Mesodermal cell (in vitro differentiated cells): ENCODE results near the gene ITGA8.

ENCODE experiments used
- H3K27ac ChIP-seq: 2 replicates; pipeline ENCODE4 v1.7.0; 2013; ENCODE audit warnings: mild to moderate bottlenecking, low read depth, low read length, moderate library complexity; ENCODE audit not compliant: severe bottlenecking
- H3K36me3 ChIP-seq: 2 replicates; pipeline ENCODE4 v1.7.1; 2013; ENCODE audit warnings: mild to moderate bottlenecking, low read length, moderate library complexity; ENCODE audit not compliant: control insufficient read depth, insufficient read depth
- H3K4me1 ChIP-seq: one replicate; pipeline ENCODE4 v1.7.1; 2013; ENCODE audit warnings: mild to moderate bottlenecking, low read length; ENCODE audit not compliant: insufficient read depth, control insufficient read depth, poor library complexity, severe bottlenecking
- H3K4me3 ChIP-seq: 2 replicates; pipeline ENCODE4 v1.7.0; 2013; ENCODE audit warnings: low read length, control low read depth, mild to moderate bottlenecking; ENCODE audit not compliant: insufficient read depth, poor library complexity, severe bottlenecking; ENCODE audit errors: extremely low read depth
- H3K9me3 ChIP-seq: 2 replicates; pipeline ENCODE4 v1.7.1; 2013; ENCODE audit warnings: mild to moderate bottlenecking, low read length, moderate library complexity; ENCODE audit not compliant: control insufficient read depth
- WGBS, 2 experiments: methylation state at CpG; one replicate each; pipeline ENCODE4 v1.1.5; 2013; ENCODE audit warnings: missing lambda C conversion rate in 2 of 2; ENCODE audit not compliant: insufficient coverage in 2 of 2; 5-methylcytosine and 5-hydroxymethylcytosine counted together

The ITGA8 gene

GRCh38 chr10:15681076-15681475, 38.6 kb downstream of the ITGA8 start:
- WGBS, 2 experiments: 100% methylated on average over 2 of the region's 4 CpGs
- no peaks in the 10 kb centered on the region for H3K36me3 ChIP-seq
- no peaks in the 10 kb centered on the region for H3K4me1 ChIP-seq
- no peaks in the 10 kb centered on the region for H3K9me3 ChIP-seq
- no peak overlapping the region for H3K27ac ChIP-seq
- no peak overlapping the region for H3K4me3 ChIP-seq

GRCh38 chr10:15678851-15679250, 40.9 kb downstream of the ITGA8 start:
- Histone ChIP-seq H3K27ac (no peak overlapping the region), H3K9me3 (no peaks in the 10 kb centered on the region), H3K4me1 (no peaks in the 10 kb centered on the region), H3K4me3 (no peak overlapping the region), H3K36me3 (no peaks in the 10 kb centered on the region)
- WGBS, 2 experiments: 100% methylated on average over 2 of the region's 3 CpGs; no CpG with 5 or more reads in 1 of the 2 experiments

DNA sequence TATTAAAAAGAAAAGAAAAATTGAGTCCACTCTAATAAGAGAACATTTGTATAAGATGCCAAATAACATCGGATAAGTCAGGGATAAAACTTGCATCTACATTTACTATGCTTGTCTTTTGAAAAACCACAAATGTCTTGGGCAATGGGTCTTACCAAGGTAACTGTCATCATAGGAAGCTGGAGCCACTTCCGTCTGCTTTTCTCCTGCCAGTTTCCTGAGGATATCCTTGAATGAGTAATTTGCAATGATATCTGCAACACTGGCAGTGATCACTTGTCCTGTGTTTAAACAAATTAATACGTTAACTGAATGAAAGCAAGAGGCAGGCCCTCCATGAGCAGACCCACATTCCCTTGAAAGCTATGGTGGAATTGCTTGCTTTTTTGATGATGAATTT, 47.3 kb downstream of the ITGA8 start:
- Histone ChIP-seq H3K9me3 (no peaks in the 10 kb centered on the region), H3K27ac (no peak overlapping the region), H3K4me1 (no peaks in the 10 kb centered on the region), H3K36me3 (no peaks in the 10 kb centered on the region), H3K4me3 (no peak overlapping the region)
- 95 to 100% methylated on average over 1 to 3 of the region's 3 CpGs for WGBS, 2 experiments

DNA sequence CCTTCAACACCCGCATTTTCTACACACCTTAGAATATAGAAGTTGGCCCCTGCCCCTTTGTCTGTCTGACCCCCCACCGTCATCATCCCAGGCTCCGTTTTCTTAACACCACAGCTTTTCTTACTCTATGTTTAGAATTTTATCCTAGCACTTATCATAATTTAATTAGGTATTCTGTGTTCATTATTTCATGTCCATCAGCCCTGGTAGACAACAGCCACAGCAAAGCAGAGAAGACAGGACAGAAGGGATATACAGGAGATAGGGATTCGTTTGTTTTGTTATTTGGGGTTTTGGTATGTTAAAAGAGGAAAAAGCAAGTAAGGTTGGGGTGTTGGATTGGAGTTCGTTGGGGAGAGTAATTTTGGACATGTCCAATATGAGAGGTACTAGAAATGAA, 48.8 kb downstream of the ITGA8 start:
- WGBS, 2 experiments: 83 to 91% methylated on average over 1 to 3 of the region's 5 CpGs

DNA sequence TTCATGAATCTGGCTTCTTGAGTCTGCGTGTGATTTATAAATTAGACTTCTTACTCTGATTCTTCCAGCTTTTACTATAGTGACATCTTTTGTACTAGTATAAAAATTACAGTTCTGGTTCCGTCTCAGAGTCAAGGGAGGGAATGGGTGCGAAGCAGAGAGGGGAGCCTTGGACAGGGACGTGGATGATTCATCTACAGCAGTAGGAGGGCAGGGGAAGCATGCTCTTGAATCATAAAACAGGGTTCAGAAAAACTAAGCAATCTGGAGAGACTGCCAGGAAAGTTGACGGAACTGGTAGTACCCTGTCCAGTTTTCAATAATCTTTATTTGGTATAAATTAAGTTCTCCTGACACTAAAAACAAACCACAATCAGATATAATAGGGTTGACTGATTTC, 58.1 kb downstream of the ITGA8 start:
- no peaks in the 10 kb centered on the region for H3K9me3 ChIP-seq
- no peaks in the 10 kb centered on the region for H3K4me1 ChIP-seq
- H3K4me3 ChIP-seq: no peak overlapping the region
- WGBS, 2 experiments: 86 to 87% methylated on average over 3 to 4 of the region's 5 CpGs
- H3K36me3 ChIP-seq: no peaks in the 10 kb centered on the region
- no peak overlapping the region for H3K27ac ChIP-seq

More for the DNA sequence above, 48.8 kb downstream of the ITGA8 start:
- Histone ChIP-seq H3K27ac (no peak overlapping the region), H3K4me1 (no peaks in the 10 kb centered on the region), H3K9me3 (no peaks in the 10 kb centered on the region), H3K36me3 (no peaks in the 10 kb centered on the region), H3K4me3 (no peak overlapping the region)

DNA sequence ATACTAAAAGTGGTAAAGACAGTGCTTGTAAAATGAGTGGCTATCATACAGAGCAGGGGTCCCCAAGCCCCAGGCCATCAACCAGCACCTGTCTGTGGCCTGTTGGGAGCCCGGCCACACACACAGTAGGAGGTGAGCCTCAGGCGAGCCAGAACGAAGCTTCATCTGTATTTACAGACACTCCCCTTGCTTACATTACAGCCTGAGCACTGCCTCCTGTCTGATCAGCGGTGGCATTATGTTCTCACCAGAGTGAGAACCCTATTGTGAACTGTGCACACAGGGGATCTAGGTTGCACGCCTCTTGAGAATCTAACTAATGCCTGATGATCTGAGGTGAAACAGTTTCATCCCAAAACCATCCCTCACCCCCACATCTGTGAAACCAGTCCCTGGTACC, 58.7 kb downstream of the ITGA8 start:
- Histone ChIP-seq H3K36me3 (no peaks in the 10 kb centered on the region), H3K4me1 (no peaks in the 10 kb centered on the region), H3K4me3 (no peak overlapping the region), H3K27ac (no peak overlapping the region), H3K9me3 (no peaks in the 10 kb centered on the region)
- 62 to 65% methylated on average over 4 of the region's 5 CpGs for WGBS, 2 experiments

DNA sequence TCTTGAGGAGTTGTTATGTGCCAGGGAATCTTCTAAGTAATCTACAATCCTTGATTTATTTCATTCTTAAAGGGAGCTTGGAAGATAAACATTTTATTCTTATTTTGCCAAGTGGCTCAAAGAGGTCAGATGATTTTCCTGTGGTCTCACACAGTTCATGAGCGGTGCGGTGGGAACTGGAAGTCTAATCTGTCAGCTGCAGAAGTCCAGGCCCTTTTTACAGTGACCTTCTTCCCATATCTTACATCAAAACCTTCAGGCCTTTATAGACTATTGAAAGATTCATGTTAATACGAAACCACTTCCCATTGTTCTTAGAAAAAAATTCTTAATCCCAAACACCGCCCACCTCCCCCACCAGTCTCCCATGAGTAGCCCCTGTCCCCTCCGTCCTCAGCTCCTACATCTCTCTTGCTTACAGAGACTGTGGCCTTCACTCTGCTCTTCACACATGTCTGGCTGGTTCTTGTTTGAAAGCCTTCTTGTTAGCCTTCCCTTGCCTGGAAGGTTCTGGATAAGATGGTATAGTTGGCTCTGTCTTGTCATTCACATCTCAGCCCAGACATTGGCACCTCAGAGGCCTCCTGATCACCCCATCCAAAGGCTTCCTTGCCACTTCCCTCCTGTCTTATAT, 61.5 kb downstream of the ITGA8 start:
- H3K36me3 ChIP-seq: no peaks in the 10 kb centered on the region
- no peak overlapping the region for H3K27ac ChIP-seq
- H3K9me3 ChIP-seq: no peaks in the 10 kb centered on the region
- WGBS, 2 experiments: 71 to 77% methylated on average over 5 of the region's 5 CpGs
- no peaks in the 10 kb centered on the region for H3K4me1 ChIP-seq
- H3K4me3 ChIP-seq: no peak overlapping the region

GRCh38 chr10:15652757-15653156, 67.0 kb downstream of the ITGA8 start:
- no peaks in the 10 kb centered on the region for H3K9me3 ChIP-seq
- H3K4me3 ChIP-seq: no peak overlapping the region
- H3K36me3 ChIP-seq: no peaks in the 10 kb centered on the region
- no peak overlapping the region for H3K27ac ChIP-seq
- no peaks in the 10 kb centered on the region for H3K4me1 ChIP-seq
- WGBS, 2 experiments: 87 to 95% methylated on average over 4 of the region's 4 CpGs

DNA sequence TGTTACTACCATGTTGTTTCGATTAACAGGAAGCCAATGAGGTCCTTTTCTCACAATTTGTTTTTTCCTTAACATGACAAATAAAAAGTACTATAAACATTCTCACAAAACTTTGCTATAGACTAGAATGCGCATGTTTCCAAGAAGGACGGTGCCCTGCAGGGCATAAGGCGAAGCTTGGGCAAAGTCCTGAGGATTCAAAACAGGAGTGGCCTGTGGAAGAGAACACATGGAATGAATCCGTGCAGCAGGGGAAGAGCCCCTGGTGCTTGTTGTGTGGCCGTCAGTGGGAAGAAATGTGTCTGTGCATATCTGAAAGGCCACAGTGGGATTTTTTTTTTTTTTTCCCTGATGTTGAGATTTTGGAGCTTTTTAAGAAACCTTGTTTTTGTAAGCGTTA, 67.6 kb downstream of the ITGA8 start:
- Histone ChIP-seq H3K4me3 (no peak overlapping the region), H3K4me1 (no peaks in the 10 kb centered on the region), H3K27ac (no peak overlapping the region), H3K36me3 (no peaks in the 10 kb centered on the region), H3K9me3 (no peaks in the 10 kb centered on the region)
- WGBS, 2 experiments: 71 to 85% methylated on average over 3 to 5 of the region's 7 CpGs

- no peaks in the 10 kb centered on the region for H3K36me3 ChIP-seq
- no peaks in the 10 kb centered on the region for H3K9me3 ChIP-seq
- H3K4me3 ChIP-seq: no peak overlapping the region
- H3K4me1 ChIP-seq: no peaks in the 10 kb centered on the region
- no peak overlapping the region for H3K27ac ChIP-seq
- WGBS, 2 experiments: 83 to 97% methylated on average over 1 to 3 of the region's 6 CpGs
Measured at GRCh38 chr10:15651175-15651574, 68.5 kb downstream of the ITGA8 start.

GRCh38 chr10:15642095-15642494, 77.6 kb downstream of the ITGA8 start:
- no CpG with 5 or more reads among the region's 2 CpGs for WGBS, 2 experiments
- H3K27ac ChIP-seq: no peak overlapping the region
- H3K9me3 ChIP-seq: no peaks in the 10 kb centered on the region

More at GRCh38 chr10:15642095-15642494, 77.6 kb downstream of the ITGA8 start:
- Histone ChIP-seq H3K4me1 (no peaks in the 10 kb centered on the region), H3K36me3 (no peaks in the 10 kb centered on the region), H3K4me3 (no peak overlapping the region)
